Ishikawa (cell line): ENCODE results near the gene TNFSF12.

Source experiments
- CEBPB ChIP-seq: IDR thresholded peaks from 2 replicates; pipeline ENCODE4 v1.6.1; 2012
- CREB1 ChIP-seq: IDR thresholded peaks from 2 replicates; pipeline ENCODE4 v1.6.1; 2012; ENCODE audit warnings: low read depth
- EGR1 ChIP-seq: IDR thresholded peaks from 2 replicates; pipeline ENCODE4 v1.6.1; 2012
- EP300 ChIP-seq: IDR thresholded peaks from 2 replicates; pipeline ENCODE4 v1.6.1; 2012; ENCODE audit warnings: borderline replicate concordance
- FOXM1 ChIP-seq: IDR thresholded peaks from 2 replicates; pipeline ENCODE4 v1.6.1; 2012; ENCODE audit warnings: low read depth, borderline replicate concordance
- NFIC ChIP-seq: IDR thresholded peaks from 2 replicates; pipeline ENCODE4 v1.6.1; 2012
- RAD21 ChIP-seq: IDR thresholded peaks from 2 replicates; pipeline ENCODE4 v1.6.1; 2012; ENCODE audit warnings: low read depth
- TAF1 ChIP-seq: IDR thresholded peaks from 2 replicates; pipeline ENCODE4 v1.6.1; 2012; ENCODE audit warnings: low read depth, mild to moderate bottlenecking
- TCF12 ChIP-seq: IDR thresholded peaks from 2 replicates; pipeline ENCODE4 v1.6.1; 2012; ENCODE audit warnings: low read depth
- TEAD4 ChIP-seq: IDR thresholded peaks from 2 replicates; pipeline ENCODE4 v1.6.1; 2012
- YY1 ChIP-seq: IDR thresholded peaks from 2 replicates; pipeline ENCODE4 v1.6.1; 2012; ENCODE audit warnings: low read depth
- ZBTB7A ChIP-seq: IDR thresholded peaks from 2 replicates; pipeline ENCODE4 v1.6.1; 2012; ENCODE audit warnings: low read depth
- TF ChIP-seq, protein P1 (sequence below): IDR thresholded peaks from 2 replicates; pipeline ENCODE4 v1.6.1; 2012
- TF ChIP-seq, protein P2 (sequence below): IDR thresholded peaks from 2 replicates; pipeline ENCODE4 v1.6.1; 2012; ENCODE audit warnings: low read depth, mild to moderate bottlenecking
- TF ChIP-seq, protein P3 (sequence below): IDR thresholded peaks from 2 replicates; pipeline ENCODE4 v1.6.1; 2012

The TNFSF12 gene

DNA sequence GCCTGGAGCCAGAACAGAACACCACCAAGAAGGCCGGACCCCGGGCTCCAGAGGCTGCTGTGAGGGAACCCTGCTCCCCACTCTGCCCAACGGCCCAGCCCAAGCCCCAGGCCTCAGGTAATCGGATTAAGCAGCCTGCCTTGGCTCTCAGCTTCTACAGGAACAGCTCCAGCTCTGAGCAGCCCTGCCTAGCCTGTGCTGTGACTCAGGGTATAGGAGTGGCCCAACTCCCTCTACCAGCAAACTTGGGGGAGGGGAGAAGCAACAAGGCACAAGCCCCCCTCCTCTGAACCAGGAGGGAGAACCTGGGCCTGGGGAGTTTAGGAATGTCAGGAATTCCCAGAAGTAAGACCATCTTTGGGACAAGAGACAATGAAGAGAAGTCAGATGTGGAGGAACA, 41.9 kb downstream of the TNFSF12 start:
- no peak for TF ChIP-seq EP300
- TF ChIP-seq TEAD4: no peak
- no peak for TF ChIP-seq FOXM1
- TF ChIP-seq NFIC: no peak
- no peak for TF ChIP-seq EGR1
- TF ChIP-seq TAF1: no peak

DNA sequence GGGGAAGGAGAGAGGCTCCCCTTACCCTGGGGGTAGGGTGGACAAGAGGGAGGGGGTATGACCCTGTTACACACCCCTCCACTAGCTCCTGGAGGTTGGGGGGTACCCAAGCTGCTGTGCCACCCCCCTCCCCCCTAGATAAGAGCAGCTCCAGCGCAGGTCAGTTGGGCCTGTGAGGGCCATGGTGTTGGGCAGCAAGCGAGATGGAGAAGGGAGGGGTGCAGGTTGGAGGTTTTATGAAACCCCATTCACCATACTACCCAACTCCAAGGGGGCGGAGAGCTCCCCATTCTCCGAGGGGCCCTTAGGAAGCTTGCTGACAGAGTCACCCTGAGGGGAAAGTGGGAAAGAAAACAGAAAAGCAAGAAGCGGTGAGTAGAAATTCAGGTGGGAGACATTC, 42.7 kb downstream of the TNFSF12 start:
- TF ChIP-seq TCF12 (no peak), CEBPB (no peak), NFIC (no peak), EGR1 (no peak), TAF1 (no peak), RAD21 (no peak)
- TF ChIP-seq, protein P1, sequence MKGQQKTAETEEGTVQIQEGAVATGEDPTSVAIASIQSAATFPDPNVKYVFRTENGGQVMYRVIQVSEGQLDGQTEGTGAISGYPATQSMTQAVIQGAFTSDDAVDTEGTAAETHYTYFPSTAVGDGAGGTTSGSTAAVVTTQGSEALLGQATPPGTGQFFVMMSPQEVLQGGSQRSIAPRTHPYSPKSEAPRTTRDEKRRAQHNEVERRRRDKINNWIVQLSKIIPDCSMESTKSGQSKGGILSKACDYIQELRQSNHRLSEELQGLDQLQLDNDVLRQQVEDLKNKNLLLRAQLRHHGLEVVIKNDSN: no peak
- TF ChIP-seq, protein P2, sequence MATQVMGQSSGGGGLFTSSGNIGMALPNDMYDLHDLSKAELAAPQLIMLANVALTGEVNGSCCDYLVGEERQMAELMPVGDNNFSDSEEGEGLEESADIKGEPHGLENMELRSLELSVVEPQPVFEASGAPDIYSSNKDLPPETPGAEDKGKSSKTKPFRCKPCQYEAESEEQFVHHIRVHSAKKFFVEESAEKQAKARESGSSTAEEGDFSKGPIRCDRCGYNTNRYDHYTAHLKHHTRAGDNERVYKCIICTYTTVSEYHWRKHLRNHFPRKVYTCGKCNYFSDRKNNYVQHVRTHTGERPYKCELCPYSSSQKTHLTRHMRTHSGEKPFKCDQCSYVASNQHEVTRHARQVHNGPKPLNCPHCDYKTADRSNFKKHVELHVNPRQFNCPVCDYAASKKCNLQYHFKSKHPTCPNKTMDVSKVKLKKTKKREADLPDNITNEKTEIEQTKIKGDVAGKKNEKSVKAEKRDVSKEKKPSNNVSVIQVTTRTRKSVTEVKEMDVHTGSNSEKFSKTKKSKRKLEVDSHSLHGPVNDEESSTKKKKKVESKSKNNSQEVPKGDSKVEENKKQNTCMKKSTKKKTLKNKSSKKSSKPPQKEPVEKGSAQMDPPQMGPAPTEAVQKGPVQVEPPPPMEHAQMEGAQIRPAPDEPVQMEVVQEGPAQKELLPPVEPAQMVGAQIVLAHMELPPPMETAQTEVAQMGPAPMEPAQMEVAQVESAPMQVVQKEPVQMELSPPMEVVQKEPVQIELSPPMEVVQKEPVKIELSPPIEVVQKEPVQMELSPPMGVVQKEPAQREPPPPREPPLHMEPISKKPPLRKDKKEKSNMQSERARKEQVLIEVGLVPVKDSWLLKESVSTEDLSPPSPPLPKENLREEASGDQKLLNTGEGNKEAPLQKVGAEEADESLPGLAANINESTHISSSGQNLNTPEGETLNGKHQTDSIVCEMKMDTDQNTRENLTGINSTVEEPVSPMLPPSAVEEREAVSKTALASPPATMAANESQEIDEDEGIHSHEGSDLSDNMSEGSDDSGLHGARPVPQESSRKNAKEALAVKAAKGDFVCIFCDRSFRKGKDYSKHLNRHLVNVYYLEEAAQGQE: no peak

DNA sequence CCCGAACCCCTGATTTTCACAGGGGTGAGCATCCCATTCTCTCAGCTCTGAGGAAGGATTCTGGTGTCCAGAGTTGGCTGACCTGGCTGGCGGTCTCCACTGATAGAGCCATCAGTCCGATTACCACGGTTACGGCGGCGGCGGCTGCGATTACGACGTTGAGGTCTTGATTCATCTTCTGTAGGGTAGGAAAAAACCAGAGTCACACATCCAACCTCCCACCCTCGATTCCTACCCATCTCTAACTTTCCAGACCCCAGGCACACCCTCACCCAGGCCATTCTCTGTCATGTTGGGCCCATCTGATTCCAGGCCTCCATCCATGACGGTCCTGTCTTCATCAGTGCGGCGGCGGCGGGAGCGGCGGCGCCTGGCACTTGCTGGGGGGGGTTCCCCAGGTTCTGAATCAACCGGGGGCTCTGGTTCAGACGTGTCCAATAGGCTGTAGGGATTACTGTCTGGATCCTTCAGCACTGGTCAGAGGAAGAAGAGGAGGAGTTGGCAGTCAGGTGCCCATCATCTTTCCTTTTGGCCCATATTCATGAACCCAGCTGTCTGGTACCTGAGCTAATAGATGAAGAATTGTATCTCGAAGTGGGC, 43.7 kb downstream of the TNFSF12 start:
- TF ChIP-seq FOXM1 (no peak), YY1 (no peak), EGR1 (no peak), NFIC (no peak), TCF12 (no peak), TAF1 (no peak), CEBPB (no peak), CREB1 (no peak), ZBTB7A (no peak), TEAD4 (no peak), RAD21 (no peak), EP300 (no peak)
- TF ChIP-seq, protein P3, sequence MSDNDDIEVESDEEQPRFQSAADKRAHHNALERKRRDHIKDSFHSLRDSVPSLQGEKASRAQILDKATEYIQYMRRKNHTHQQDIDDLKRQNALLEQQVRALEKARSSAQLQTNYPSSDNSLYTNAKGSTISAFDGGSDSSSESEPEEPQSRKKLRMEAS: no peak
- TF ChIP-seq, protein P2: no peak
- TF ChIP-seq, protein P1: no peak

DNA sequence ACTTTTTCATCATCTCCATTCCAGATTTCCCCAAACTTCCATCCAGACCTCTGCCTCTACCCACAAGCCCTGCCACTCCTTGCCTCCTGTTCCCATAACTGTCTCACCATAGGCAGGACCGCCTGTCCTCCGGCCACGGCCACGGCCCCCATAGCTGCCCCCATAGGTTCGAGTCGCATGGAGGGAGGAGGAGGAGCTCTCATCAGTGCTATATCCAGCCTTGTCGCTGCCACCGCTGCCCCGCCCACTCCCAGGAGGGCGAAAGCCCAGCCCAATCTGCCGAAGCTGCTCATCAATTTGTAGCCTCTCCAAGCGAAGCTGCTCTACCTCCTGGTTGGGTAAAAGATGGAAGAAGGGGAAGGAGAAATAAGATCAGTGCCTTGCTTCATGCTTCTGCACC, 44.4 kb downstream of the TNFSF12 start:
- TF ChIP-seq YY1 (no peak), ZBTB7A (no peak), EGR1 (no peak), TCF12 (no peak)
- TF ChIP-seq, protein P1: no peak

DNA sequence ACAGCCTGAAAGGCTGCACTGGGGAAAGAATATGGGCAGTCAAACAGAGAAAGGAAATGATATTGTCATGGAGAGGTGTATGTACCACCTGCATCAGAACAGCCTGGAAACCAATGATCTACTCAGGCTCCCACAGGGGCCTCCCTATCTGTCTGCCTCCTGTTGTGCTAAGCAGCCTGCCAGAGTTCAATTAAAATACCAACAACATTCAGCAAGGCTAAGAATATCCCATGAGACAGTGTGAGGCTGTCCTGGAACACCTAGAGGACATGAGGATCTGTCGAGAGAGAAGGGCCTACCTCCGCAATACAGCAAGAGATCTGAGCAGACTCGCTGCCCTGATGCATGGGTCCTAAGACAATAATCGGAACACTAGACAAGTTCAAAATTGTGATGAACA, 57.4 kb downstream of the TNFSF12 start:
- no peak for TF ChIP-seq CEBPB
- TF ChIP-seq, protein P3: no peak
- no peak for TF ChIP-seq TEAD4
